PC-9 (cell line): ENCODE data around the gene MYOM1.

Source experiments
- EZH2 ChIP-seq: fragments of 200-600 bp; sonication (generic); IDR thresholded peaks from 2 replicates; pipeline ENCODE4 v1.8.0; 2017; ENCODE audit warnings: antibody characterized with exemption, low read depth
- TF ChIP-seq, protein P1 (sequence below): fragments of 200-600 bp; sonication (generic); conservative IDR thresholded peaks from 2 replicates; pipeline ENCODE4 v1.6.1; 2017; ENCODE audit warnings: mixed run types, antibody characterized with exemption, mild to moderate bottlenecking, moderate library complexity

DNA sequence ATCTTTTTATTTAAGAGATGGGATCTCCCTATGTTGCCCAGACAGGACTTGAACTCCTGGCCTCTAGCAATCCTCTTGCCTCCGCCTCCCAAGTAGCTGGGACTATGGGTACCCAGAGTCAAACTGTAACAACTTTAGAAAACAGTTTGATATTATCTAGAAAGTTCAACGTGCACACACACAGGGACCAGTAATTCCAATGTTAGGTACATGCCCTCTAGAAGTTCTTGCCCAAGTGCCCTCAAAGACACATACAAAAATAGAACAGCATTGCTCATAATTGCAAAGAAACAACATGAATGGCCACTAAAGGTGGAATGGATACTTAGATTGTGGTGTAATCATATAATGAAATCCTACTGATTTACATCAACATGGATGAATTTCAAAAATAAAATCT is 194.2 kb downstream of the MYOM1 start:
- TF ChIP-seq, protein P1, sequence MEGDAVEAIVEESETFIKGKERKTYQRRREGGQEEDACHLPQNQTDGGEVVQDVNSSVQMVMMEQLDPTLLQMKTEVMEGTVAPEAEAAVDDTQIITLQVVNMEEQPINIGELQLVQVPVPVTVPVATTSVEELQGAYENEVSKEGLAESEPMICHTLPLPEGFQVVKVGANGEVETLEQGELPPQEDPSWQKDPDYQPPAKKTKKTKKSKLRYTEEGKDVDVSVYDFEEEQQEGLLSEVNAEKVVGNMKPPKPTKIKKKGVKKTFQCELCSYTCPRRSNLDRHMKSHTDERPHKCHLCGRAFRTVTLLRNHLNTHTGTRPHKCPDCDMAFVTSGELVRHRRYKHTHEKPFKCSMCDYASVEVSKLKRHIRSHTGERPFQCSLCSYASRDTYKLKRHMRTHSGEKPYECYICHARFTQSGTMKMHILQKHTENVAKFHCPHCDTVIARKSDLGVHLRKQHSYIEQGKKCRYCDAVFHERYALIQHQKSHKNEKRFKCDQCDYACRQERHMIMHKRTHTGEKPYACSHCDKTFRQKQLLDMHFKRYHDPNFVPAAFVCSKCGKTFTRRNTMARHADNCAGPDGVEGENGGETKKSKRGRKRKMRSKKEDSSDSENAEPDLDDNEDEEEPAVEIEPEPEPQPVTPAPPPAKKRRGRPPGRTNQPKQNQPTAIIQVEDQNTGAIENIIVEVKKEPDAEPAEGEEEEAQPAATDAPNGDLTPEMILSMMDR, result no peak
- no peak for TF ChIP-seq EZH2
